H9 (cell line): ENCODE data around the gene ARHGAP26. TPM values are rescaled to one million over a fixed set of nuclear protein-coding genes. Genes with fewer than 3 reads are reported as not detected.

Source experiments
- DNase-seq: peaks from one replicate; pipeline ENCODE4 v3.0.0-alpha.2; 2017
- H2AFZ ChIP-seq: one replicate; pipeline ENCODE4 v1.6.1; 2013; ENCODE audit warnings: mild to moderate bottlenecking, low read length, control low read depth, moderate library complexity
- H2AK5ac ChIP-seq: 2 replicates; pipeline ENCODE4 v1.6.1; 2013; ENCODE audit warnings: low read length, control low read depth, mixed read lengths; ENCODE audit not compliant: insufficient read length
- H2BK120ac ChIP-seq: one replicate; pipeline ENCODE4 v1.6.1; 2013; ENCODE audit warnings: low read depth, mild to moderate bottlenecking, low read length, control low read depth, inconsistent platforms; ENCODE audit not compliant: poor library complexity, severe bottlenecking
- H2BK12ac ChIP-seq: 2 replicates; pipeline ENCODE4 v1.6.1; 2013; ENCODE audit warnings: low read length, control low read depth, mixed read lengths, low read depth; ENCODE audit not compliant: insufficient read length
- H2BK15ac ChIP-seq: 2 replicates; pipeline ENCODE4 v1.6.1; 2013; ENCODE audit warnings: low read depth, low read length, control low read depth
- H2BK20ac ChIP-seq: one replicate; pipeline ENCODE4 v1.6.1; 2013; ENCODE audit warnings: low read depth, mild to moderate bottlenecking, low read length, control low read depth, inconsistent platforms; ENCODE audit not compliant: poor library complexity, severe bottlenecking
- H2BK5ac ChIP-seq: 2 replicates; pipeline ENCODE4 v1.6.1; 2013; ENCODE audit warnings: low read length, control low read depth, mixed read lengths; ENCODE audit not compliant: insufficient read length
- H3K14ac ChIP-seq: 2 replicates; pipeline ENCODE4 v1.6.1; 2013; ENCODE audit warnings: low read length, control low read depth; ENCODE audit not compliant: insufficient read depth
- H3K18ac ChIP-seq: 2 replicates; pipeline ENCODE4 v1.6.1; 2013; ENCODE audit warnings: low read depth, mild to moderate bottlenecking, mixed read lengths, low read length, control low read depth; ENCODE audit not compliant: insufficient read length
- H3K23ac ChIP-seq: 2 replicates; pipeline ENCODE4 v1.6.1; 2013; ENCODE audit warnings: low read length, control low read depth, mixed read lengths, low read depth; ENCODE audit not compliant: insufficient read length
- H3K23me2 ChIP-seq: 2 replicates; pipeline ENCODE4 v1.6.1; 2013; ENCODE audit warnings: low read depth, mild to moderate bottlenecking, mixed read lengths, low read length, control low read depth; ENCODE audit not compliant: insufficient read length, poor library complexity, severe bottlenecking
- H3K27ac ChIP-seq: 2 replicates; pipeline ENCODE4 v1.5.1; 2013; ENCODE audit warnings: low read length, control low read depth, mixed read lengths, low read depth; ENCODE audit not compliant: insufficient read length
- H3K27me3 ChIP-seq: 2 replicates; pipeline ENCODE4 v1.6.1; 2013; ENCODE audit warnings: low read length, control low read depth, inconsistent platforms; ENCODE audit not compliant: insufficient read depth
- H3K4ac ChIP-seq: 2 replicates; pipeline ENCODE4 v1.6.1; 2013; ENCODE audit warnings: low read depth, mild to moderate bottlenecking, control low read depth, inconsistent platforms, low read length, moderate library complexity
- H3K4me1 ChIP-seq: 2 replicates; pipeline ENCODE4 v1.6.1; 2013; ENCODE audit warnings: low read length, control low read depth, inconsistent platforms; ENCODE audit not compliant: insufficient read depth
- H3K4me2 ChIP-seq: 2 replicates; pipeline ENCODE4 v1.6.1; 2013; ENCODE audit warnings: low read length, control low read depth, mixed read lengths; ENCODE audit not compliant: insufficient read length, insufficient read depth
- H3K56ac ChIP-seq: 2 replicates; pipeline ENCODE4 v1.6.1; 2013; ENCODE audit warnings: low read depth, mild to moderate bottlenecking, mixed read lengths, low read length, control low read depth; ENCODE audit not compliant: insufficient read length
- H3K79me1 ChIP-seq: 2 replicates; pipeline ENCODE4 v1.6.1; 2013; ENCODE audit warnings: low read depth, mild to moderate bottlenecking, moderate library complexity, low read length, control low read depth, inconsistent platforms; ENCODE audit not compliant: insufficient read depth, poor library complexity, severe bottlenecking
- H3K79me2 ChIP-seq: 2 replicates; pipeline ENCODE4 v1.6.1; 2013; ENCODE audit warnings: low read length, control low read depth, inconsistent platforms; ENCODE audit not compliant: insufficient read depth
- H3K9ac ChIP-seq: 2 replicates; pipeline ENCODE4 v1.6.1; 2013; ENCODE audit warnings: low read length, control low read depth, mixed read lengths; ENCODE audit not compliant: insufficient read length; ENCODE audit errors: extremely low read depth
- H3K9me3 ChIP-seq: one replicate; pipeline ENCODE4 v1.6.1; 2013; ENCODE audit warnings: low read depth, low read length, inconsistent platforms; ENCODE audit not compliant: control insufficient read depth
- H3T11ph ChIP-seq: one replicate; pipeline ENCODE4 v1.6.1; 2013; ENCODE audit warnings: mild to moderate bottlenecking, low read length, control low read depth, inconsistent platforms
- H4K20me1 ChIP-seq: one replicate; pipeline ENCODE4 v1.6.1; 2013; ENCODE audit not compliant: control insufficient read depth, insufficient read length, insufficient read depth
- H4K5ac ChIP-seq: 2 replicates; pipeline ENCODE4 v1.6.1; 2013; ENCODE audit warnings: low read depth, mild to moderate bottlenecking, mixed read lengths, low read length, control low read depth; ENCODE audit not compliant: insufficient read length
- H4K8ac ChIP-seq: replicated peaks from 2 replicates; pipeline ENCODE4 v1.6.1; 2013; ENCODE audit warnings: low read length, control low read depth, mixed read lengths, low read depth; ENCODE audit not compliant: insufficient read length
- H4K91ac ChIP-seq: 2 replicates; pipeline ENCODE4 v1.6.1; 2013; ENCODE audit warnings: low read depth, mild to moderate bottlenecking, moderate library complexity, mixed read lengths, low read length, control low read depth; ENCODE audit not compliant: insufficient read length
- H3K27ac Mint-ChIP-seq, 3 experiments: 2 replicates in 2 of 3; 3 replicates in 1 of 3; pipeline ENCODE4 v1.8.0; 2020 to 2021; ENCODE audit warnings: mixed read lengths in 3 of 3, mild to moderate bottlenecking in 1 of 3, moderate library complexity in 1 of 3
- H3K27me3 Mint-ChIP-seq: 2 replicates; pipeline ENCODE4 v1.8.0; 2021; ENCODE audit warnings: low read depth, mild to moderate bottlenecking, moderate library complexity, mixed read lengths
- H3K36me3 Mint-ChIP-seq, 3 experiments: 2 replicates in 2 of 3; 3 replicates in 1 of 3; pipeline ENCODE4 v1.8.0; 2020 to 2021; ENCODE audit warnings: low read depth in 3 of 3, mixed read lengths in 3 of 3; ENCODE audit not compliant: insufficient read depth in 1 of 3
- H3K4me1 Mint-ChIP-seq, 2 experiments: 2 replicates each; pipeline ENCODE4 v1.8.0; 2020; ENCODE audit warnings: mixed read lengths in 2 of 2
- H3K4me3 Mint-ChIP-seq, 2 experiments: 2 replicates in 1 of 2; 3 replicates in 1 of 2; pipeline ENCODE4 v1.8.0; 2020 to 2021; ENCODE audit warnings: mild to moderate bottlenecking in 2 of 2, mixed read lengths in 2 of 2, moderate library complexity in 1 of 2
- H3K9me3 Mint-ChIP-seq, 2 experiments: 2 replicates in 1 of 2; 3 replicates in 1 of 2; pipeline ENCODE4 v1.8.0; 2020; ENCODE audit warnings: mild to moderate bottlenecking in 2 of 2, mixed read lengths in 2 of 2, moderate library complexity in 1 of 2
- CTCF ChIP-seq: fragments of 200-600 bp; sonication (generic); conservative IDR thresholded peaks from 3 replicates; pipeline ENCODE4 v1.8.0; 2021; ENCODE audit warnings: antibody characterized with exemption, mild to moderate bottlenecking
- WGBS: extraction: QIAGEN DNeasy Blood & Tissue Kit; methylation state at CpG from one replicate; pipeline ENCODE4 v1.1.7; 2013; ENCODE audit warnings: missing lambda C conversion rate, low lambda C conversion rate, mixed read lengths; ENCODE audit not compliant: insufficient read length; ENCODE audit errors: extremely low coverage; 5-methylcytosine and 5-hydroxymethylcytosine counted together
- total RNA-seq: library from RNA; stranded (reverse); gene quantifications from 2 replicates; pipeline ENCODE4 v1.2.1, GENCODE V29; 2021

ARHGAP26 gene
- total RNA-seq, 1 experiment from 2014 or later: 13.8 TPM

GRCh38 chr5:142942901-142943300 is 172.7 kb downstream of the ARHGAP26 start:
- Histone ChIP-seq H4K20me1 (no peaks in the 10 kb centered on the region), H3K79me1 (no peaks in the 10 kb centered on the region), H4K91ac (no peak overlapping the region), H3K4me2 (no peak overlapping the region), H3T11ph (no peak overlapping the region), H3K56ac (no peak overlapping the region), H3K14ac (no peak overlapping the region), H3K79me2 (no peaks in the 10 kb centered on the region), H4K8ac (no peak overlapping the region), H3K27me3 (no peaks in the 10 kb centered on the region), H2BK120ac (no peak overlapping the region), H3K9ac (no peak overlapping the region), H3K4ac (no peak overlapping the region), H3K18ac (no peak overlapping the region), H3K4me1 (no peaks in the 10 kb centered on the region), H2AK5ac (no peak overlapping the region), H2BK15ac (no peak overlapping the region), H3K9me3 (no peaks in the 10 kb centered on the region), H2BK20ac (no peak overlapping the region), H3K23ac (no peak overlapping the region), H2BK12ac (no peak overlapping the region), H4K5ac (no peak overlapping the region), H2AFZ (no peak overlapping the region), H3K23me2 (no peaks in the 10 kb centered on the region), H2BK5ac (no peak overlapping the region), H3K27ac (no peak overlapping the region)
- Mint-ChIP-seq H3K9me3 (no peaks in the 10 kb centered on the region), H3K27me3 (no peaks in the 10 kb centered on the region), H3K4me1 (0 out of 4 replicates have a peak, but pooled peaks cover 0 to 2% of the 10 kb centered on the region in 2 experiments), H3K4me3 (no peak overlapping the region), H3K27ac (0 out of 7 replicates have a peak overlapping the region, but pooled peaks of 1 of the 3 experiments have one; percentile 5), H3K36me3 (no peaks in the 10 kb centered on the region)
- no CpG with 5 or more reads among the region's 4 CpGs for WGBS
- TF ChIP-seq CTCF: no peak
- no peak for DNase-seq
